Glomerular visceral epithelial cell (primary cell): ENCODE results near the gene RAET1E.
"Not testable (repeated sequence)": the region's sequence is repeated elsewhere in the genome, so short reads cannot be mapped to it uniquely, and the experiment has no call there.

Experiments
- DNase-seq: peaks from one replicate; pipeline ENCODE4 v3.0.0-alpha.2; 2016; ENCODE audit errors: extremely low spot score

RAET1E gene

GRCh38 chr6:149927025-149927424 is 29.1 kb upstream of the RAET1E start:
- not testable (repeated sequence) for DNase-seq

GRCh38 chr6:149925974-149926777 is 28.3 kb upstream of the RAET1E start:
- DNase-seq = peak; percentile 80

GRCh38 chr6:149925253-149925973 is 27.5 kb upstream of the RAET1E start:
- DNase-seq = no peak

- no peak for DNase-seq
These were observed 27.0 kb upstream of the RAET1E start for GRCh38 chr6:149924933-149925252.

GRCh38 chr6:149924206-149924932 is 26.5 kb upstream of the RAET1E start:
- DNase-seq = no peak

GRCh38 chr6:149923327-149923986 is 25.5 kb upstream of the RAET1E start:
- no peak for DNase-seq

- DNase-seq = peak; percentile 93
These were observed 24.9 kb upstream of the RAET1E start, which contains the start of gene RAET1G for GRCh38 chr6:149922642-149923326. RAET1G (minus strand) TSS chr6:149923121; CDS start chr6:149923010, 111 bp downstream.

GRCh38 chr6:149922091-149922490 is 24.2 kb upstream of the RAET1E start:
- not testable (repeated sequence) for DNase-seq

GRCh38 chr6:149921361-149921760 is 23.4 kb upstream of the RAET1E start:
- DNase-seq = no peak

GRCh38 chr6:149919834-149920225 is 21.9 kb upstream of the RAET1E start:
- no peak for DNase-seq

- DNase-seq = not testable (repeated sequence)
These were observed 21.4 kb upstream of the RAET1E start for GRCh38 chr6:149919126-149919833.

GRCh38 chr6:149918151-149918905 is 20.4 kb upstream of the RAET1E start:
- no peak for DNase-seq

- DNase-seq = no peak
These were observed 19.8 kb upstream of the RAET1E start for GRCh38 chr6:149917679-149918078.

GRCh38 chr6:149915970-149916865 is 18.3 kb upstream of the RAET1E start:
- DNase-seq = no peak

- DNase-seq = no peak
These were observed 15.8 kb upstream of the RAET1E start for GRCh38 chr6:149913540-149914240.

- DNase-seq = no peak
These were observed 15.2 kb upstream of the RAET1E start for GRCh38 chr6:149913085-149913484.

GRCh38 chr6:149912680-149913079 is 14.8 kb upstream of the RAET1E start:
- not testable (repeated sequence) for DNase-seq

- no peak for DNase-seq
These were observed 12.8 kb upstream of the RAET1E start for GRCh38 chr6:149910721-149911151.
